Left cardiac atrium (tissue), 4 donors: ENCODE data around the gene ADAD2. TPM values are rescaled to one million over a fixed set of nuclear protein-coding genes. Genes with fewer than 3 reads are reported as not detected.
"Not testable (repeated sequence)": the region's sequence is repeated elsewhere in the genome, so short reads cannot be mapped to it uniquely, and the experiment has no call there.

Experiments used
- ATAC-seq, 2 donors: fragments of 200-7000 bp; cut with Tn5 transposase; one replicate each; pipeline ENCODE4 v1.9.1; 2020; ENCODE audit warnings: mild to moderate bottlenecking in 2 of 2, moderate library complexity in 2 of 2
- DNase-seq: peaks from one replicate; pipeline ENCODE4 v3.0.0-alpha.2; 2020
- intact Hi-C, 2 donors: fragments of 100-400 bp; cut with DNase I; formaldehyde crosslinking; loops; one replicate each; pipeline versions ENCODE4 v1.14.1 to v1.15.1; 2022 to 2023
- total RNA-seq, 2 donors: library from RNA; stranded (reverse); fragmentation: NEBNext Ultra II Directional; extraction: Animal tissue kit (Norgen Biotek cat#: 25700); gene quantifications; one replicate each; pipeline ENCODE4 v1.2.1, GENCODE V29; 2021
- donor health status: DM: no; HTN: yes; CAD: no.
- donor health status: DM: no; HTN: yes; CAD: no; lungs with severe emphysema.
- donor health status: DM: yes; HTN: yes; CAD: no.
- donor health status: Dilated cardiomyopathy.

ADAD2 gene
- total RNA-seq, 2 donors from 2014 or later = 0.59 TPM; not detected in 1

GRCh38 chr16:84191466-84191865 is 509 bp downstream of the ADAD2 start:
- intact Hi-C loops = no loop called here
- ATAC-seq = no peak
- no peak for DNase-seq

DNA sequence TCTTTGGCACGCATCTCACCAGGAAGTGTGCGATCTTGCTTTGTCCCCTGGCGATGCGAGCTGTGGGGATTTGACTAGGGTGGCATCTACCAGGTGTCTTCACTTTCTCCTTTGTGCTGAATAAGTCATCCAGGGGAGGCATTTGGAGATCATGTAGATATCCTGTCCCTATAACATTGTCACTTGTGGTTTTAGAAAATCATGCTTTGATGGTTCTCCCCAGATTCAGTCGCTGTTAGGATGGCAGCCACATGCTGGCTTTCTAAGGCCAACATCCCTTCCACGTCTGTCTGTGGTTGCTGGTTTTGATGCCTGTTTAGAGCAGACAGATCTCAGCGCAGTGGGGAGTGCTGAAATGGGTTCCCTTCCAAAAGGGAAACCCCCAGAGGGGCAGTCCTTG is 2.5 kb downstream of the ADAD2 start:
- intact Hi-C loops = no loop called here
- no peak for ATAC-seq
- DNase-seq = no peak

- intact Hi-C loops = no loop called here
- ATAC-seq = no peak
- no peak for DNase-seq
Measured at GRCh38 chr16:84194018-84194417, 3.1 kb downstream of the ADAD2 start.

- DNase-seq = no peak
- intact Hi-C loops = no loop called here
- ATAC-seq = no peak
Measured at GRCh38 chr16:84194470-84195200, 3.7 kb downstream of the ADAD2 start.

GRCh38 chr16:84195201-84196093 is 4.5 kb downstream of the ADAD2 start:
- DNase-seq (no peak), ATAC-seq (no peak)
- intact Hi-C loops = no loop called here

DNA sequence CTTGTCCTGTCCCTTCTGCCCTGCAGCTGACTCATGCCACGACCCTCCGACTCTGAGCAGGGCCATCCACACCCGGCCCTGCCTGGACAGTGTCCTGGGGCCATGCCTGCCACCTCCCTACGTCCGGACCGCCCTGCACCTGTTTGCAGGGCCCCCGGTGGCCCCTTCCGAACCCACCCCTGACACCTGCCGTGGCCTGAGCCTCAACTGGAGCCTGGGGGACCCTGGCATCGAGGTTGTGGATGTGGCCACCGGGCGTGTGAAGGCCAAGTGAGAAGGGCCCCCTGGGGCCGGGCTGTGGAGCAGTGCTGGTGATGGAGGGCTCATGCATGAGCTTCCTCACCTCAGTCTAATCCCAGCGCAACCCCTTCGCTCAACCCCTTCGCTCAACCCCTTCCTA is 5.1 kb downstream of the ADAD2 start:
- DNase-seq = no peak
- intact Hi-C loops = no loop called here
- ATAC-seq = no peak

GRCh38 chr16:84196727-84197394 is 5.9 kb downstream of the ADAD2 start:
- intact Hi-C loops = no loop called here
- ATAC-seq = no peak
- no peak for DNase-seq

DNA sequence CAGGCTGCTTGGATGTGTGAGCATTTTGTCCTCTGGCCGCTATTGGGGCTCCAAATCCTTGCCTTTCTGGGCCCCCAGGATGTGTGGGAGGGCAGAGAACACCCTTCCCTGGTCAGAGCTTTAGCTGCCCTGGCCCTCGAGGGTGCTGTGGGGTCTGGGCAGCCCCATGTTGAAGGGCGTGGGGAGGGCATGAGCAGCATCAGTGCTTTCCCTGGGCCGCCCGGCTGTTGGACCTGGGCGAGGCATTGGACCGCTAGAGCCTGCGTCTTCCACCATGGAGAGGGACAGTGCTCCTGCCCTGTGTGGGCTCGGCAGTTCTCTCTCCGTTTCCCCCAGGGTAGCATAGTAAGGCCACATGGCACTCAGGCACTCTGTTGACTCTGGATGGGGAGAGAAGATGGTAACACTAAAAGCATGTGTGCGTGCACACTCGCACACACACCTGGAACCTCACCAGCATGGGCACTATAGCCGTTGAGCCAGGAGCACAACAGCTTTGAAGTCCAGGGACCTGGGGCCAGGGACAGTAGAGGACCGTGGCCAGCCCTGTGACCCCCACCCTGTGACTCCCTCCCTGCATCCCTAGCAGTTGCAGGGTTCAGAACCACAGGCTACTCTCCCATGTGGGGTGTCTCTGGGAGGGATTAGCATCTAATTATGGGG is 6.6 kb downstream of the ADAD2 start:
- DNase-seq (no peak), ATAC-seq (no peak)
- intact Hi-C loops = no loop called here

GRCh38 chr16:84198401-84198800 is 7.4 kb downstream of the ADAD2 start:
- ATAC-seq (no peak), DNase-seq (no peak)
- intact Hi-C loops = no loop called here

GRCh38 chr16:84199097-84199496 is 8.1 kb downstream of the ADAD2 start:
- no peak for DNase-seq
- intact Hi-C loops = no loop called here
- ATAC-seq = no peak

GRCh38 chr16:84199861-84200260 is 8.9 kb downstream of the ADAD2 start:
- ATAC-seq (peak; percentile 53 to 87), DNase-seq (no peak)

GRCh38 chr16:84204551-84204950 is 13.6 kb downstream of the ADAD2 start:
- intact Hi-C loops, DNase-seq, ATAC-seq: not testable (repeated sequence)

More at GRCh38 chr16:84199861-84200260, 8.9 kb downstream of the ADAD2 start:
- intact Hi-C loops = no loop called here

DNA sequence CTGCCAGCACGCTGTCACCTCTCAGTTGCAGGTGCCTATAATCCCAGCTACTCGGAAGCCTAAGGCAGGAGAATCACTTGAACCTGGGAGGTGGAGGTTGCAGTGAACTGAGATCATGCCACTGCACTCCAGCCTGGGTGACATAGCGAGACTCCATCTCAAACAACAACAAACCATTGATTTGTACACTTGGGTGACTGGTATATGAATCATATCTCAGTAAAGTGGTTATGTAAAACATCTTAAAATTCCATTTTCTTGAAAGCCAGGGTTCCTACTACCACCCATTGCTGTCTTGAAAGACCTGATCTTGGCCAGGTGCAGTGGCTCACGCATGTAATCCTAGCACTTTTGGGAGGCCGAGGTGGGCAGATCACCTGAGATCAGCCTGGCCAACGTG is 14.2 kb downstream of the ADAD2 start:
- intact Hi-C loops, DNase-seq, ATAC-seq: not testable (repeated sequence)

GRCh38 chr16:84205976-84206691 is 15.2 kb downstream of the ADAD2 start:
- no peak for ATAC-seq
- no peak for DNase-seq
- intact Hi-C loops = no loop called here

DNA sequence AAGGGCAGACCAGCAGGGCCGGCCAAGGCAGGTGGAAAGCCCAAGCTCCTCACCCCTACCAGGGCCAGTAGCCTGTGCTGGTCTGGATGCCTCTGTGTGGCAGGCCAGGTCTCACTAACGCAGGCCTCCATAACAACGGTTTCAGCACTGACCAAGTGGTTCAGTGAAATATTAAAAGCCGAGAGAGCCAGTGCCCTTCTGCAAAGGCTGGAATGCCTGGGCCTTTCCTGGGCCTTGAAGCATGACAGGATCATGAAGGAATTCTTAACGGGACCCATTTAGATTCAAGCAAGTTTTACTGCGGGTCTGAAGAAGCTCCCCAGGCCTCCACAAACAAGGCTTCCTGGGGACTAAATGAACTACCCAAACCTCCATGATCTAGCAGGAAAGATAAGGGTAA is 16.3 kb downstream of the ADAD2 start:
- no peak for ATAC-seq
- DNase-seq = no peak
- intact Hi-C loops = no loop called here

DNA sequence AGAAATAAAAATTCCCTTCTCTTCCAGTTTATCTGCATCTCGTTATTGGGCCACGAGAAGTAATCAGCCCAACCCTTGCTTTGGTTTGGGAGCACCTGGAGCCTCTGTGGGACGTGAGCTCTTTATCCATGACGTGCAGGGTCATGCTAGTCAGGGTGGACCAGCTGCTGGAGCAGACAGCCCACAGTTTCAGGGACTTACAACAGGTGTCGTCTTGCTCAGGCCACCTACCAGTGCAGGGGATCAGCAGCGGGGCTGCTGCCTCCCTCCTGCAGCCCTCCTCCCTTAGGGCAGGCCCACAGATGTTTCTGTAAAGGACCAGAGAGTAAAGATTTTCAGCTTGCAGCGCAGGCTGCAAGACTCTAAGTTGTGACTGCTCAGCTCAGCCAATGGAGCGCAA is 16.9 kb downstream of the ADAD2 start:
- ATAC-seq = no peak
- intact Hi-C loops = no loop called here
- no peak for DNase-seq

- ATAC-seq (no peak), DNase-seq (no peak)
- intact Hi-C loops = no loop called here
Measured at GRCh38 chr16:84209989-84210388, 19.0 kb downstream of the ADAD2 start.

GRCh38 chr16:84212154-84212553 is 21.2 kb downstream of the ADAD2 start:
- no peak for ATAC-seq
- DNase-seq = no peak
- intact Hi-C loops = no loop called here

- intact Hi-C loops = no loop called here
- no peak for ATAC-seq
- no peak for DNase-seq
Measured at GRCh38 chr16:84212631-84213030, 21.7 kb downstream of the ADAD2 start.
